HG02798 (cell line): ENCODE results near the gene C6orf52.

Experiments used
- ATAC-seq: cut with Tn5 transposase; IDR thresholded peaks from one replicate; pipeline ENCODE4 v1.9.1; 2021; ENCODE audit warnings: mild to moderate bottlenecking; ENCODE audit not compliant: unreplicated experiment, poor library complexity

C6orf52 gene

GRCh38 chr6:10659699-10660348, 34.6 kb downstream of the C6orf52 start:
- no peak for ATAC-seq

DNA sequence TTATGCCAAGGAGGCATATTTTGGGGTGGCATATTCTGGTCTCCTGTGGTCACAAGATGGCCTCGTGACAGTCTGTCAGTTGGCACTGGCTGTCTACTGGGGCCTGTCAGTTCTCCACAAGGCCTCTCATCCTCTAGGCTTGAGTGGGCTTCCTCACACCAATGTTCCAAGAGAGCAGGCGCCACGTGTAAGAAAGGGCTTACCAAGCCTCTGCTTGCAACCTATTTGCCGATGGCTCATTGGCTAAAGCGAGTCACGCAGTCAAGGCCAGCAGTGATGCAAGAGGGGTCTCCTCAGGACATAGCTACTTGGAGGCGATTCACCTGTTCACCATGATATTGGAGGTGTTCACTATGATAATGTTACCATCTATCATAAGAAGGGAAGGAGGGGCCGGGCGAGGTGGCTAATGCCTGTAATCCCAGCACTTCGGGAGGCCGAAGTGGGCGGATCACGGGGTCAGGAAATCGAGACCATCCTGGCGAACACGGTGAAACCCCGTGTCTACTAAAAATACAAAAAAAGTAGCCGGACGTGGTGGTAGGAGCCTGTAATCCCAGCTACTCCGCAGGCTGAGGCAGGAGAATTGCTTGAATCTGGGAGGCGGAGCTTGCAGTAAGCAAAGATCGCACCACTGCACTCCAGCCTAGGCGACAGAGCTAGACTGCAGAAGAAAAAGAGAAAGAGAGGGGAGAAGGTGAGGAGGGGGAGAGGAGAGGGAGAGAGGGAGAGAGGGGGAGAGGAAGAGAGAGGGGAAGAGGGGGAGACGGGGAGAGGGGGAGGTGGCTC, 35.3 kb downstream of the C6orf52 start:
- no peak for ATAC-seq

- ATAC-seq = no peak
These were observed 38.8 kb downstream of the C6orf52 start for GRCh38 chr6:10655508-10656055.

DNA sequence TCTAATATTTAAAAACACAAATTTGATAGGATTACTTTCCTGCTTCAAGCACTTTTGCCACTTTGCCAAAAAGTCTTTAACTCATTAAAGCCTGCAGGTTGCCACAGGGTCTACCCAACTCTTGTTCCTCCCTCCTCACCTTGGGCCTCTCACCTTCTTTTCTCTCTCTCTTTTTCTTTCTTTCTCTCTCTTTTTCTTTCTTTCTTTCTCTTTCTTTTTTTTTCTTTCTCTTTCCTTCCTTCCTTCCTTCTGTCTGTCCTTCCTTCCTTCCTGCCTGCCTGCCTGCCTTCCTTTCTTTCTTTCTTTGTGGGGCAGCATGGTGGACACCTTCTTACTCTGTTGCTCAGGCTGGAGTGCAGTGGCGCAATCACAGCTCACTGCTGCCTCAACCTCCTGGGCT, 50.2 kb downstream of the C6orf52 start:
- no peak for ATAC-seq

DNA sequence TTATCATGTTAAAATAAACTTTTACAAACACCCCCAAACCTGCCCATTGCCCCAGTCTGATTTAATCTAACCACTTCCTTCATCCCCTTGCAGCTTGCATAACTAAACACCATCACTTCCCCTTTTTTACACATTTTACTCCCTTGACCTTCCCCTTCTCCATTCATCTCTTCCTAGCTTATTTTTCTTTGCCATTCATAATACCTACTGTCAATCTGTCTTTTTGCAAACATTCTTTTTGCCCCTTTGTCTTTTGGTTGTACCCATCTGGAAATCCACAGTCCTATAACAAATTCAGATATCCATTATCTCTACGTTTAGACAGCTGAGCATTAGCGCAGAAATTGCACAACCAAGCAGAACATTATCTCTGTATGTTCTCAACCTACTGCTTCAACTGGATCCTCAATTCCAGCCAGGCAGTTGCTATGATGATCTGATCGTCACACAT, 51.2 kb downstream of the C6orf52 start:
- ATAC-seq = peak; percentile 54

DNA sequence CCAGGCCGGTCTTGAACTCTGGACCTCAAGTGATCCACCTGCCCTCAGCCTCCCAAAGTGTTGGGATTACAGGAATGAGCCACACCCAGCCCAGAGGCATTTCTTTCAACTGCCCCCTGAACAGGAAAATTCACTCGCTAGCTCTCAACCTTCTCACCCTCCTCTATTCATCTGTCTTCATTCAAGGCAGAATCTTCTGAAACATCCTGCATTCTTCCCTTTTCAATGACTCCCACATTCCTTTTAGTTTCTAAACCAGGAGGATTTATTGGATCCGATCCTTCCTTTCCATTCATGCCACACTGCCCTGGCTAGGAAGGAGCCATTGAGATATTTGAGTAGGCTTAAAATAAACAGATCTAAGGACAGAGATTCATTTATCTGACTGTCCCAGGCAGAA, 52.9 kb downstream of the C6orf52 start:
- ATAC-seq = no peak

DNA sequence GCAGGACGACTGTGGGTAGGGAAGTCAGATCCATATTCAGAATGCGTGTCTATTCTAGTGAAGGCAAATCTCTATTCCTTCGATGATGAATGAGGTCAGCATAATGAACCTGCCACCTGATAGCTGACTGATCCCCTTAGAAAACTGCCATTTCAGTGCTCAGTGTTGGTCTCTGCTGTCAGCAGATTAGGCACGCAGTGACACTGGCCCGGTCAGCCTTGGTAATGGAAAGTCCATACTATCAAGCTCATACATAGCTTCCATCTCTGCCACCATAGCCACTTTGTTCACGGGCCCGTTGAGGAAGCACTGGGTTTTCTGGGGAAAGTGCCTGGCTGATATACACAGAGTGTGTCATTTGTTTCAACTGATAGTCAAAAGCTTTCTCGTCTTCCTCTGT, 54.0 kb downstream of the C6orf52 start:
- ATAC-seq = no peak

GRCh38 chr6:10633216-10633615, 61.2 kb downstream of the C6orf52 start:
- ATAC-seq = peak; percentile 90

DNA sequence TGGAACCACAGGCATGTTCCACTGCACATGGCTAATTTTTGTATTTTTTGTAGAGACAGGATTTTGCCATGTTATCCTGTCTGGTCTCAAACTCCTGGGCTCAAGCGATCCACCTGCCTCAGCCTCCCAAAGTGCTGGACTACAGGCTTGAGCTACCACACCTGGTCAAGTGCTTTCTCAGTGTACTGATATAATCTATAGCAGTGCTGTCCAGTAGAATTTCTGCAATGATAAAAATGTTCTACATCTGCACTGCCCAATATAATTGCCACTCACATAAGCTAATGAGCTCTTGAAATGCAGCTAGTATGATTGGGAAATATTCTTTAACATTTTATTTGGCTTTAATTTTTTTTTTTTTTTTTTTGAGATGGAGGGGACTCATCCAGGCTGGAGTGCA, 64.2 kb downstream of the C6orf52 start:
- ATAC-seq = no peak

GRCh38 chr6:10627800-10628199, 66.6 kb downstream of the C6orf52 start:
- no peak for ATAC-seq

GRCh38 chr6:10626154-10626741, 68.2 kb downstream of the C6orf52 start:
- peak; percentile 60 for ATAC-seq

DNA sequence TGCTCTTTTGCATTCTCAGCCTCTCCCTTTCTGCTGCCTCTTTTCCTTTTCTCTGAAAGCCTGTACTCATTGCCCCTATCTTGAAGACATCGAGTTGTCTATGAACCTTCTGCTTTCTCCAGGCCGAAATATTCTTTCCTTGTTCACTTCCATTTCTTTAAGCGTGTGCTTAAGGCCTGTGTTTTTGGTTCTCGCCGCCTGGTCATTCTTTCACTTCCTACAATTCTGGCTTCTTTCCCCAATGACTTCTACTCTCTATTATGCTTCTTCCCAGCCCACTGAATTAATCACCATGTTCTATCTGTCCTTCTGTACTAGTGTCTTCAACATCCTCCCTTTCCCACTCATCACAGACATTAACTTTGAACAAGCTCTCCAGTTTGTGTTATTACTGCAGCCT, 69.6 kb downstream of the C6orf52 start:
- no peak for ATAC-seq

DNA sequence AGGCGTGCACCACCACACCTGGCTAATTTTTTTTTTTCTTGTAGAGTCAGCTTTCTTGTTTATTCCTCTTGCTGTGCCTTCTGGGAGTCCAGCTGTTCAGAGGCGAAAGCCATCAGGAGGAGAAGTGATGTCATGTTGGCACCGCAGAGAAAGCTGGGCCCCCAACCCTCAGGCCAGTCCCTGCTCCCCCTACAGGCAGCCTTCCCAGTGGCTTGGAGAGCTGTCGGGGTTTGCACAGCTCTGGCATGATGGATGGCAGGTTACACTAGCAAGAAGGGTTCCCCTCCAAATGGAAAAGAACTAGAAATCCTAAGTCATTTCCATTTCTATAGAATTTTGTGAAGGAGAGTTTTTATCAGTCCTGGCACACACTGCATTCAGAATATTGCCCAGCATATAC, 72.6 kb downstream of the C6orf52 start:
- no peak for ATAC-seq
